Smooth muscle cell (in vitro differentiated cells): ENCODE measurements around the gene USP13. TPM values are rescaled to one million over a fixed set of nuclear protein-coding genes. Genes with fewer than 3 reads are reported as not detected.

ENCODE experiments used
- DNase-seq: peaks from one replicate; lab custom pipeline; 2025; ENCODE audit not compliant: unreplicated experiment; lab: John Stamatoyannopoulos, UW
- H2AFZ ChIP-seq: fragments of 200-600 bp; sonication (generic); 2 replicates; pipeline ENCODE4 v1.6.0; 2016; ENCODE audit warnings: antibody characterized with exemption, low read depth, mild to moderate bottlenecking
- H3F3A ChIP-seq: fragments of 200-600 bp; sonication (generic); 2 replicates; pipeline ENCODE4 v1.6.0; 2017; ENCODE audit warnings: antibody characterized with exemption, low read depth
- H3K27ac ChIP-seq: fragments of 200-600 bp; sonication (generic); 2 replicates; pipeline ENCODE4 v1.5.1; 2016; ENCODE audit warnings: low read depth, mild to moderate bottlenecking
- H3K27me3 ChIP-seq: fragments of 200-600 bp; sonication (generic); 2 replicates; pipeline ENCODE4 v1.6.1; 2016; ENCODE audit warnings: low read depth, mild to moderate bottlenecking
- H3K36me3 ChIP-seq: fragments of 200-600 bp; sonication (generic); 2 replicates; pipeline ENCODE4 v1.5.1; 2016; ENCODE audit warnings: low read depth
- H3K4me1 ChIP-seq: fragments of 200-600 bp; sonication (generic); 2 replicates; pipeline ENCODE4 v1.5.1; 2016; ENCODE audit warnings: low read depth
- H3K4me2 ChIP-seq: fragments of 200-600 bp; sonication (generic); 2 replicates; pipeline ENCODE4 v1.6.0; 2016; ENCODE audit warnings: mild to moderate bottlenecking
- H3K4me3 ChIP-seq: fragments of 200-600 bp; sonication (generic); 2 replicates; pipeline ENCODE4 v1.5.1; 2016; ENCODE audit warnings: mild to moderate bottlenecking
- H3K79me2 ChIP-seq: fragments of 200-600 bp; sonication (generic); 2 replicates; pipeline ENCODE4 v1.6.0; 2016; ENCODE audit warnings: low read depth, mild to moderate bottlenecking
- H3K9ac ChIP-seq: fragments of 200-600 bp; sonication (generic); 2 replicates; pipeline ENCODE4 v1.6.0; 2016; ENCODE audit warnings: low read depth
- H3K9me3 ChIP-seq: fragments of 200-600 bp; sonication (generic); replicated peaks from 2 replicates; pipeline ENCODE4 v1.5.1; 2016; ENCODE audit warnings: low read depth
- H4K20me1 ChIP-seq: fragments of 200-600 bp; sonication (generic); 2 replicates; pipeline ENCODE4 v1.6.0; 2016; ENCODE audit warnings: low read depth
- WGBS: methylation state at CpG from one replicate; pipeline ENCODE4 v1.1.7; 2016; ENCODE audit warnings: low lambda C conversion rate; 5-methylcytosine and 5-hydroxymethylcytosine counted together
- polyA plus RNA-seq: library from polyadenylated mRNA; unstranded; fragments of >200 nt; fragmentation: Nextera tagmentation; extraction: Ambion mirVana; gene quantifications from 2 replicates; pipeline ENCODE4 v1.2.1, GENCODE V29; 2016
- total RNA-seq: library from RNA; depleted of rRNA; stranded (reverse); fragments of >200 nt; gene quantifications from 2 replicates; pipeline ENCODE4 v1.2.3, GENCODE V29; 2014
- TF ChIP-seq, protein P1 (sequence below): fragments of 200-600 bp; sonication (generic); IDR thresholded peaks from 2 replicates; pipeline ENCODE4 v1.5.1; 2017; ENCODE audit warnings: borderline replicate concordance, mild to moderate bottlenecking, antibody characterized with exemption; ENCODE audit not compliant: insufficient read depth, poor library complexity, severe bottlenecking

The USP13 gene
- total and polyA plus RNA-seq, 2 experiments from 2014 or later, result 2.0 to 3.2 TPM

- Histone ChIP-seq H4K20me1 (no peaks in the 10 kb centered on the region), H2AFZ (peak overlapping the region; percentile 43), H3K27ac (no peak overlapping the region), H3K36me3 (no peaks in the 10 kb centered on the region), H3K79me2 (no peaks in the 10 kb centered on the region), H3K4me2 (no peak overlapping the region), H3K27me3 (no peaks in the 10 kb centered on the region), H3K9me3 (no peaks in the 10 kb centered on the region), H3K4me3 (no peak overlapping the region), H3K9ac (no peak overlapping the region), H3K4me1 (no peaks in the 10 kb centered on the region), H3F3A (no peaks in the 10 kb centered on the region)
- 6% methylated on average over 1 of the region's 1 CpG for WGBS
- TF ChIP-seq, protein P1, sequence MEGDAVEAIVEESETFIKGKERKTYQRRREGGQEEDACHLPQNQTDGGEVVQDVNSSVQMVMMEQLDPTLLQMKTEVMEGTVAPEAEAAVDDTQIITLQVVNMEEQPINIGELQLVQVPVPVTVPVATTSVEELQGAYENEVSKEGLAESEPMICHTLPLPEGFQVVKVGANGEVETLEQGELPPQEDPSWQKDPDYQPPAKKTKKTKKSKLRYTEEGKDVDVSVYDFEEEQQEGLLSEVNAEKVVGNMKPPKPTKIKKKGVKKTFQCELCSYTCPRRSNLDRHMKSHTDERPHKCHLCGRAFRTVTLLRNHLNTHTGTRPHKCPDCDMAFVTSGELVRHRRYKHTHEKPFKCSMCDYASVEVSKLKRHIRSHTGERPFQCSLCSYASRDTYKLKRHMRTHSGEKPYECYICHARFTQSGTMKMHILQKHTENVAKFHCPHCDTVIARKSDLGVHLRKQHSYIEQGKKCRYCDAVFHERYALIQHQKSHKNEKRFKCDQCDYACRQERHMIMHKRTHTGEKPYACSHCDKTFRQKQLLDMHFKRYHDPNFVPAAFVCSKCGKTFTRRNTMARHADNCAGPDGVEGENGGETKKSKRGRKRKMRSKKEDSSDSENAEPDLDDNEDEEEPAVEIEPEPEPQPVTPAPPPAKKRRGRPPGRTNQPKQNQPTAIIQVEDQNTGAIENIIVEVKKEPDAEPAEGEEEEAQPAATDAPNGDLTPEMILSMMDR, result no peak
- DNase-seq, result no peak
Measured at GRCh38 chr3:179826247-179826637, 173.4 kb downstream of the USP13 start.

DNA sequence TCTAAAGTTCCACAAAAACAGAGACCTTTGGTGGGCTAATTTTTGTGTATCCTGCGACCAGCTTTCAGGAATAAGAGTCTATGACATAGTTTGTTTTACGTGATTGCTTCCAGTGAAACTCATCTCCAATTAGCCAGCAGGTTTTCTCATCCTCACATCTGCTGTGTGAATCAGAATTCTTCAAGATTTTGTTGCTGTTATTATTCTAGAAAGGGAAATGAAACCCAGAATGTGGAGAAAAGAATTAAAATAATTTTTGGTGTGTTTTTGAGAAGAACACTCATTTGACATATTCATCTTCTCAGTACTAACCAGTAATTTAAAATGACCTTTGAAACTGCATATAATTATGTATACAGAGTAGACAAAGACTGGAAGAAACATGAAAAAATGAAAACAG is 175.9 kb downstream of the USP13 start:
- H3K27me3 ChIP-seq, result no peaks in the 10 kb centered on the region
- H4K20me1 ChIP-seq, result no peaks in the 10 kb centered on the region
- no peak for DNase-seq
- H3K9ac ChIP-seq, result no peak overlapping the region
- no peak overlapping the region for H2AFZ ChIP-seq
- H3K79me2 ChIP-seq, result no peaks in the 10 kb centered on the region
- H3K4me1 ChIP-seq, result no peaks in the 10 kb centered on the region
- no peaks in the 10 kb centered on the region for H3K9me3 ChIP-seq
- no peaks in the 10 kb centered on the region for H3K36me3 ChIP-seq
- TF ChIP-seq, protein P1, result no peak
- no peaks in the 10 kb centered on the region for H3F3A ChIP-seq
- no peak overlapping the region for H3K4me3 ChIP-seq
- no peak overlapping the region for H3K4me2 ChIP-seq
- H3K27ac ChIP-seq, result no peak overlapping the region
- WGBS, result 92% methylated on average over 2 of the region's 2 CpGs

- no peak for DNase-seq
- Histone ChIP-seq H4K20me1 (no peaks in the 10 kb centered on the region), H3K79me2 (no peaks in the 10 kb centered on the region), H3F3A (no peaks in the 10 kb centered on the region), H3K27me3 (no peaks in the 10 kb centered on the region), H3K9ac (no peak overlapping the region), H3K9me3 (no peaks in the 10 kb centered on the region), H3K4me1 (no peaks in the 10 kb centered on the region), H3K4me2 (no peak overlapping the region), H3K27ac (no peak overlapping the region), H2AFZ (no peak overlapping the region), H3K36me3 (no peaks in the 10 kb centered on the region), H3K4me3 (no peak overlapping the region)
- 58% methylated on average over 5 of the region's 5 CpGs for WGBS
- TF ChIP-seq, protein P1, result no peak
Measured at GRCh38 chr3:179829401-179829800, 176.6 kb downstream of the USP13 start.

DNA sequence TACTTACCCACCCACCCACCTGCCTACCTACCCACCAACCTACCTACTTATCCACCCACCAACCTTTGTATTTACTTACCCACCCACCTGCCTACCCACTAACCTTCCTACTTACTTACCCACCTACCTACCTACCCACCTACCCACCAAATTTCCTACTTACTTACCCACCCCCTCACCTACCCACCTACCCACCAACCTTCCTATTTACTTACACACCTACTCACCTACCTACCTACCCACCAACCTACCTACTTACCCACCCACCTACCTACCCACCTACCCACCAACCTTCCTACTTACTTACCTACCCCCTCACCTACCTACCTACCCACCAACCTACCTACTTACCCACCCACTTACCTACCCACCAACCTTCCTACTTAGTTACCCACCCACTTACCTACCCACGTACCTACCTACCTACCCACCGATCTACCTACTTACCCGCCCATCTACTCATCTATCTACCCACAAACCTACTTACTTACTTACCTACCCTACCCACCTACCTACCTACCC is 179.6 kb downstream of the USP13 start:
- WGBS, result 94% methylated on average over 3 of the region's 3 CpGs
- Histone ChIP-seq H3K27me3 (no peaks in the 10 kb centered on the region), H3K4me3 (no peak overlapping the region), H3F3A (no peaks in the 10 kb centered on the region), H3K4me1 (no peaks in the 10 kb centered on the region), H3K9ac (no peak overlapping the region), H3K9me3 (no peaks in the 10 kb centered on the region), H3K79me2 (no peaks in the 10 kb centered on the region), H2AFZ (no peak overlapping the region), H3K27ac (no peak overlapping the region), H3K36me3 (no peaks in the 10 kb centered on the region), H3K4me2 (no peak overlapping the region), H4K20me1 (no peaks in the 10 kb centered on the region)
- TF ChIP-seq, protein P1, result no peak
- no peak for DNase-seq
